Gastroesophageal sphincter (tissue), 4 donors: ENCODE measurements around the gene CCNG1. TPM values are rescaled to one million over a fixed set of nuclear protein-coding genes. Genes with fewer than 3 reads are reported as not detected.

Experiments used
- ATAC-seq: fragments of 150-250 bp; one replicate; pipeline ENCODE4 v1.9.1; 2016; ENCODE audit warnings: mild to moderate bottlenecking, moderate library complexity
- H3K27ac ChIP-seq, 4 donors: fragments of 200-600 bp; sonication (generic) in 3 of 4; 1 replicate in 3 of 4; 2 replicates in 1 of 4; pipeline ENCODE4 v1.5.1; 2016 to 2019
- H3K27me3 ChIP-seq: fragments of 200-600 bp; sonication (generic); one replicate; pipeline ENCODE4 v1.5.1; 2019
- H3K36me3 ChIP-seq, 2 donors: fragments of 200-600 bp; sonication (generic); one replicate each; pipeline ENCODE4 v1.5.1; 2019; ENCODE audit warnings: control low read depth in 1 of 2
- H3K4me1 ChIP-seq, 3 donors: fragments of 200-600 bp; sonication (generic); 1 replicate in 2 of 3; 2 replicates in 1 of 3; pipeline ENCODE4 v1.5.1; 2016 to 2019; ENCODE audit warnings: control low read depth in 2 of 3
- H3K4me3 ChIP-seq, 2 donors: fragments of 200-600 bp; sonication (generic); one replicate each; pipeline ENCODE4 v1.5.1; 2019; ENCODE audit warnings: mild to moderate bottlenecking in 1 of 2, moderate library complexity in 1 of 2
- H3K9me3 ChIP-seq, 3 donors: fragments of 200-600 bp; sonication (generic); one replicate each; pipeline ENCODE4 v1.5.1; 2017 to 2019; ENCODE audit warnings: control low read depth in 2 of 3
- CTCF ChIP-seq, 4 experiments: fragments of 200-600 bp in 2 of 4; fragments of 450-650 bp in 2 of 4; sonication (generic) in 1 of 4; IDR thresholded peaks; one replicate each; pipeline ENCODE4 v1.5.1; 2017 to 2019; ENCODE audit warnings: antibody characterized with exemption in 4 of 4, mild to moderate bottlenecking in 2 of 4, moderate library complexity in 2 of 4
- EP300 ChIP-seq: sonication (generic); formaldehyde crosslinking; IDR thresholded peaks from one replicate; pipeline ENCODE4 v1.6.1; 2017; ENCODE audit warnings: antibody characterized with exemption, mild to moderate bottlenecking
- POLR2A ChIP-seq, 2 donors: fragments of 450-650 bp; IDR thresholded peaks; one replicate each; pipeline ENCODE4 v1.6.1; 2017; ENCODE audit warnings: antibody characterized with exemption in 2 of 2, mild to moderate bottlenecking in 2 of 2, moderate library complexity in 1 of 2
- POLR2AphosphoS5 ChIP-seq: sonication (generic); formaldehyde crosslinking; IDR thresholded peaks from one replicate; pipeline ENCODE4 v1.6.1; 2017; ENCODE audit warnings: antibody characterized with exemption
- WGBS, 2 donors: methylation state at CpG; one replicate each; pipeline ENCODE4 v1.1.5; 2018; ENCODE audit warnings: low coverage in 1 of 2; 5-methylcytosine and 5-hydroxymethylcytosine counted together
- total RNA-seq, 4 donors: library from RNA; depleted of rRNA; stranded (reverse); fragments of >200 nt; gene quantifications; one replicate each; pipeline ENCODE4 v1.1.0, GENCODE V29; 2016

CCNG1 gene
- total RNA-seq, 4 donors from 2014 or later, result 132 to 189 (median 166) TPM

- Histone ChIP-seq H3K9me3 (no peaks in the 10 kb centered on the region), H3K4me3 (no peak overlapping the region), H3K4me1 (peaks cover 0 to 41% (median 20%) of the 10 kb centered on the region in 3 donors), H3K27me3 (no peaks in the 10 kb centered on the region), H3K36me3 (peaks cover 0 to 40% of the 10 kb centered on the region in 2 donors), H3K27ac (no peak overlapping the region)
- 98 to 100% methylated on average over 1 to 7 of the region's 7 CpGs for WGBS, 2 donors
- ATAC-seq, result no peak
- no peak for TF ChIP-seq EP300
These were observed 19.4 kb downstream of the CCNG1 start for GRCh38 chr5:163456840-163457239.

DNA sequence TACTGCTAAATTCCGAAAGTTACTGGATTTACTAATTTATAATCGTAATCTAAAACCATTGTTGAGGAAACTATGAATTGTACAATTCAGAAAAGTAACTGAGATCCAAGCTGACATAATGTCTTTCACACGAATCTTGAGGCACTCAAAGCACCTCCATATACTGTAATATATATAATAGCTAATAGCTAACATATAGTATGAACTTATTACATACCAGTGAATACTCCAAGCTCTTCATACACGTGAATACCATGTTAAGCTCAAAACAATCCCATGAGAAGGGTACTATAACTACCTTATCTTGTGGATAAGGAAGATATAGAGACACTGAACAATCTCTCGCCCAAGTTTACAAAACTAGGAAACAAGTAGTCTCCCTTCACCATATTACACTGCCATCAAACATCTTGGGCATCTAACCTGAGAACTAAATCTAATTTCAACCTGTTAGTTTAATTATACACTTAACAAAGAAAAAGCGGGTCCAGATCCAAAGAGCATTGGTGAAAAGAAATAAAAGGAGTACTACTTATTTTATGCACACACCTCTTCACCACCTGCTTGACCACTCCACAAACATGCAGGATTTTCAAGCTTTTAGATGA lies 21.5 kb downstream of the CCNG1 start:
- no peaks in the 10 kb centered on the region for H3K27me3 ChIP-seq
- no peaks in the 10 kb centered on the region for H3K9me3 ChIP-seq
- 37 to 52% methylated on average over 6 of the region's 6 CpGs for WGBS, 2 donors
- TF ChIP-seq EP300 (no peak), POLR2AphosphoS5 (no peak), CTCF (IDR thresholded peaks at IDR 0.05) (no peak), POLR2A (IDR thresholded peaks at IDR 0.05) (no peak)
- peaks cover 0 to 42% (median 20%) of the 10 kb centered on the region in 3 donors for H3K4me1 ChIP-seq
- peak overlapping the region; percentile 90 to 97 (median 94) for H3K27ac ChIP-seq
- peak overlapping the region; percentile 69 to 86 for H3K4me3 ChIP-seq
- peaks cover 0 to 24% of the 10 kb centered on the region in 2 donors for H3K36me3 ChIP-seq
- ATAC-seq, result no peak

DNA sequence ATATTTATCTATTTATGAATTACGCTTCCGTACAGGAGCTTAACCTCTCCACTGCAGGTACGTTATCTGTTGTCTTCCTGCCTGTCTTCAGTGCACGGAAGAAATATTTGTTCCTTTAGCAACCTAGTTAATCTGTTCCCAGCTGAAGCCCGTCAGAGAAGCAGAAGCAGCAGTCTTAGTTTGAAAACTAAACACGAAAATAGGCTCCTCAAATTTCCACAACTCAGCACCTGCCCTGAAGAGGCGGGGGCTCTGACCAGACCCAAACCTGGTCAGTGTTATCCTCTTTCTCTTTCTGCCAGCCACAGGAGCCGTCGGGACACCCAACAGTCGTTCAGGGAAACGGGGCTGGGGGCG lies 22.0 kb downstream of the CCNG1 start:
- Histone ChIP-seq H3K27ac (peak overlapping the region; percentile 90 to 97 (median 94)), H3K27me3 (no peaks in the 10 kb centered on the region), H3K36me3 (peaks cover 0 to 18% of the 10 kb centered on the region in 2 donors), H3K9me3 (no peaks in the 10 kb centered on the region), H3K4me1 (peaks cover 0 to 42% (median 20%) of the 10 kb centered on the region in 3 donors), H3K4me3 (peak overlapping the region; percentile 69 to 86)
- peak; percentile 3 for ATAC-seq
- TF ChIP-seq POLR2A (IDR thresholded peaks at IDR 0.05) (no peak), CTCF (IDR thresholded peaks at IDR 0.05) (no peak), POLR2AphosphoS5 (no peak), EP300 (no peak)
- WGBS, 2 donors, result 1% methylated on average over 12 of the region's 12 CpGs; no CpG with 5 or more reads in 1 of the 2 donors

DNA sequence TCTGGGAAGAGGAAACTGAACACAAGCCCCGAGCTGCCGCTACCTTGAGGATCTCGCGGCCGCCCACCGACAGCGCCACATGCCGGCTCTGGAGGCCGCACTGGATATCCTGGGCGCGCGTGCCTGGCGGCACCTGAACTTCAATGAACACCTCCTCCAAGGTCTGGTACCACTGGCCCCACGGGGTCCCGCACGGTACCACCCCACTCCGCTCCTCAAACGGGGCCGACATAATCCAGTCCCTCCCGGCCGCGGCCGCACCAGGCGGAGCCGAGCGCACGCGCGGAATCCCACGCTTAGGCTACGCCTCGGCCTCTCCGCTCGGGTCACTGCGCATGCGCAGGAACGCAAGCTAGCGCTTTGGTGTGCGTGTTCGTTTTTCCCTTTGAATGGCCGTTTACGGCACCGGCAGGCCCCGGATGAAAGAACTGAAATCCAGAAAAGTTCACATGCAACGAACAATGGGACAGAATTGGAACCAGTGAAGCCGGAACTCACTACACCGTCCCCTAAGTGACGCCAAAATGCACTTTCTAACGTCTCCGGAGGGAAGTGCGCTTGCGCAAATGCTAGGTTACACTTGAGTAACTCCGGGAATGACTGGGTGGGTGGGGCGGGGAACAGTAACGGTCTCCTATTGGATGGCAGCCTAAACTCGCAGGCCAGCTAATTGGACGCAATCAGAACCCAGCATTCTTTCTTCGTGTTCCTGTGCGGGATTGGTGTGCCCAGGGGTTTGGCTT lies 22.6 kb downstream of the CCNG1 start, which contains the start of gene NUDCD2:
Gene NUDCD2 (minus strand): TSS at position 284 of the 743 bp plus-strand sequence. CDS start 52 bp downstream, at position 232.
- peak within 1 kb of the TSS; percentile 90 to 97 (median 94) for H3K27ac ChIP-seq
- TF ChIP-seq POLR2AphosphoS5, result peak; percentile 94
- peak in 3 of 4 experiments; percentile 26 to 61 (median 38) for TF ChIP-seq CTCF (IDR thresholded peaks at IDR 0.05)
- no peak for TF ChIP-seq EP300
- peak; percentile 88 to 93 for TF ChIP-seq POLR2A (IDR thresholded peaks at IDR 0.05)
- ATAC-seq, result peak; percentile 97
- 0 to 1% methylated on average over 11 to 15 of the region's 59 CpGs for WGBS, 2 donors
- no peaks in the 10 kb centered on the region for H3K9me3 ChIP-seq
- H3K4me1 ChIP-seq, result peaks cover 0 to 42% (median 20%) of the 10 kb centered on the region in 3 donors
- peak within 1 kb of the TSS; percentile 69 to 86 for H3K4me3 ChIP-seq
- peaks cover 0 to 13% of the 10 kb centered on the region in 2 donors for H3K36me3 ChIP-seq
- H3K27me3 ChIP-seq, result no peaks in the 10 kb centered on the region

DNA sequence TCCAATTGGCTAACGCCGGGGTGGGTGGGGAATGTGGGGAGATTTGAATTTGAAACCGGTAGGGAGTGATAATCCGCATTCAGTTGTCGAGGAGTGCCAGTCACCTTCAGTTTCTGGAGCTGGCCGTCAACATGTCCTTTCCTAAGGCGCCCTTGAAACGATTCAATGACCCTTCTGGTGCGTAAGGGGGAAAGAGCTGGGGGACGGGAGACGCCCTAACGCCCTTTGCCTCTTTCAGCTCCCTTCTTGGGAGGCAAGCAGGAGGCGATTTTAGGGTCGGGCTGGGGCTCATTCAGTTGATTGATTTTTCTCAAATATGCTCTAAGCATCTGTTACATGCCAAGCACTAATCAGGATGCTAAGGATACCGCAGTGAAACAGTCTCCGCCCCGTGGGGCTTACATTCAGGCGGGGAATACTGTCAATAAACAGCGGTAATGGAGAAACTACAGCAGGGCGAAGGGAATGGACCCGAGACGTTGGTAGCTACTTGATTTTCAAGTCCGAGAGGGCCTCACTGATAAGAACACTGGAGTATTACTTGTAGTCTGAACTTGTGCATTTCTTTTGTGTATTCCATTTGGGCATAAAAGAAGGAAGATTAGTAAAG lies 23.3 kb downstream of the CCNG1 start, which contains the start of gene HMMR:
Gene HMMR (plus strand): TSS at position 71 of the 610 bp plus-strand sequence. CDS start 61 bp downstream, at position 132.
- no peak for ATAC-seq
- Histone ChIP-seq H3K4me1 (peaks cover 0 to 42% (median 20%) of the 10 kb centered on the region in 3 donors), H3K27me3 (no peaks in the 10 kb centered on the region), H3K4me3 (peak within 1 kb of the TSS; percentile 69 to 86), H3K36me3 (peaks cover 0 to 6% of the 10 kb centered on the region in 2 donors), H3K9me3 (no peaks in the 10 kb centered on the region), H3K27ac (peak within 1 kb of the TSS; percentile 90 to 97 (median 94))
- WGBS, 2 donors, result 0% methylated on average over 21 to 22 of the region's 23 CpGs
- TF ChIP-seq POLR2AphosphoS5 (no peak), POLR2A (IDR thresholded peaks at IDR 0.05) (no peak), CTCF (IDR thresholded peaks at IDR 0.05) (no peak), EP300 (no peak)
